WTC11 (cell line): ENCODE data around the gene ZNF556. TPM values are rescaled to one million over a fixed set of nuclear protein-coding genes. Genes with fewer than 3 reads are reported as not detected.

Experiments
- ATAC-seq: fragments of 200-7000 bp; cut with Tn5 transposase; 2 replicates; pipeline ENCODE4 v1.10.0; 2021; ENCODE audit warnings: mild to moderate bottlenecking, moderate library complexity
- CTCF ChIA-PET: fragments of 300-600 bp; sonication (Branson Sonifier 250); formaldehyde crosslinking; loops from one replicate; lab custom pipeline; 2021; ENCODE audit warnings: antibody characterized with exemption; lab: Charles Lee
- POLR2A ChIA-PET: fragments of 350-600 bp; sonication (Branson Sonifier 250); formaldehyde crosslinking; loops from one replicate; lab custom pipeline; 2021; ENCODE audit warnings: antibody characterized with exemption; lab: Charles Lee
- DNase-seq: peaks from one replicate; pipeline ENCODE4 v3.0.0; 2021; ENCODE audit warnings: low spot score
- H3K27ac Mint-ChIP-seq: 2 replicates; pipeline ENCODE4 v1.8.0; 2021; ENCODE audit warnings: mixed read lengths
- H3K27me3 Mint-ChIP-seq: 2 replicates; pipeline ENCODE4 v1.8.0; 2021; ENCODE audit warnings: low read depth, mild to moderate bottlenecking, moderate library complexity, mixed read lengths
- H3K36me3 Mint-ChIP-seq: 2 replicates; pipeline ENCODE4 v1.8.0; 2021; ENCODE audit warnings: mixed read lengths
- H3K4me1 Mint-ChIP-seq: 2 replicates; pipeline ENCODE4 v1.8.0; 2022; ENCODE audit warnings: mixed read lengths
- H3K4me3 Mint-ChIP-seq: 2 replicates; pipeline ENCODE4 v1.8.0; 2021; ENCODE audit warnings: mild to moderate bottlenecking, moderate library complexity, mixed read lengths
- H3K9me3 Mint-ChIP-seq: 2 replicates; pipeline ENCODE4 v1.8.0; 2021; ENCODE audit warnings: mixed read lengths
- ATF2 ChIP-seq: sonication (generic); formaldehyde crosslinking; IDR thresholded peaks from 2 replicates; pipeline ENCODE4 v1.8.1; 2022; ENCODE audit warnings: low read depth, missing genetic modification reagents, borderline replicate concordance
- ATF3 ChIP-seq: sonication (generic); formaldehyde crosslinking; conservative IDR thresholded peaks from 2 replicates; pipeline ENCODE4 v1.8.1; 2022; ENCODE audit warnings: mild to moderate bottlenecking, missing genetic modification reagents
- ELF4 ChIP-seq: sonication (generic); formaldehyde crosslinking; IDR thresholded peaks from 2 replicates; pipeline ENCODE4 v1.8.1; 2022; ENCODE audit warnings: low read depth, mild to moderate bottlenecking, moderate library complexity, missing genetic modification reagents
- ESRRA ChIP-seq: sonication (generic); formaldehyde crosslinking; IDR thresholded peaks from 2 replicates; pipeline ENCODE4 v1.8.1; 2022; ENCODE audit warnings: mild to moderate bottlenecking, missing genetic modification reagents, borderline replicate concordance
- FOXJ3 ChIP-seq: sonication (generic); formaldehyde crosslinking; IDR thresholded peaks from 2 replicates; pipeline ENCODE4 v1.9.0; 2021; ENCODE audit warnings: missing genetic modification reagents, mild to moderate bottlenecking, borderline replicate concordance
- FOXK1 ChIP-seq: sonication (generic); formaldehyde crosslinking; IDR thresholded peaks from 2 replicates; pipeline ENCODE4 v1.8.0; 2022; ENCODE audit warnings: mild to moderate bottlenecking, moderate library complexity, missing genetic modification reagents
- JUN ChIP-seq: sonication (generic); formaldehyde crosslinking; IDR thresholded peaks from 2 replicates; pipeline ENCODE4 v1.8.0; 2023; ENCODE audit warnings: mild to moderate bottlenecking, missing genetic modification reagents
- MYBL2 ChIP-seq: sonication (generic); formaldehyde crosslinking; IDR thresholded peaks from 2 replicates; pipeline ENCODE4 v1.8.1; 2023; ENCODE audit warnings: mild to moderate bottlenecking, moderate library complexity, missing genetic modification reagents
- SMAD3 ChIP-seq: sonication (generic); formaldehyde crosslinking; IDR thresholded peaks from 2 replicates; pipeline ENCODE4 v1.8.0; 2022; ENCODE audit warnings: missing genetic modification reagents, mild to moderate bottlenecking, borderline replicate concordance
- TEAD1 ChIP-seq: sonication (generic); formaldehyde crosslinking; IDR thresholded peaks from 2 replicates; pipeline ENCODE4 v1.8.0; 2022; ENCODE audit warnings: mild to moderate bottlenecking, missing genetic modification reagents
- ZBTB21 ChIP-seq: sonication (generic); formaldehyde crosslinking; IDR thresholded peaks from 2 replicates; pipeline ENCODE4 v1.8.1; 2023; ENCODE audit warnings: mild to moderate bottlenecking, missing genetic modification reagents, borderline replicate concordance
- ZNF232 ChIP-seq: sonication (generic); formaldehyde crosslinking; IDR thresholded peaks from 2 replicates; pipeline ENCODE4 v1.8.0; 2022; ENCODE audit warnings: mild to moderate bottlenecking, missing genetic modification reagents
- ZNF317 ChIP-seq: sonication (generic); formaldehyde crosslinking; IDR thresholded peaks from 2 replicates; pipeline ENCODE4 v1.8.1; 2023; ENCODE audit warnings: low read depth, mild to moderate bottlenecking, moderate library complexity, missing genetic modification reagents, borderline replicate concordance
- ZNF416 ChIP-seq: fragments of 250-450 bp; sonication (Bioruptor Pico); IDR thresholded peaks from 2 replicates; pipeline ENCODE4 v1.9.0; 2021; ENCODE audit warnings: mild to moderate bottlenecking, inconsistent platforms
- total RNA-seq: library from RNA; stranded (reverse); gene quantifications from 3 replicates; pipeline ENCODE4 v1.2.3, GENCODE V29; 2021
- TF ChIP-seq, protein P1 (sequence below): sonication (generic); formaldehyde crosslinking; IDR thresholded peaks from 2 replicates; pipeline ENCODE4 v1.8.1; 2022; ENCODE audit warnings: mild to moderate bottlenecking, moderate library complexity, missing genetic modification reagents
- TF ChIP-seq, protein P2 (sequence below): sonication (generic); formaldehyde crosslinking; IDR thresholded peaks from 2 replicates; pipeline ENCODE4 v1.8.0; 2023; ENCODE audit warnings: missing genetic modification reagents
- TF ChIP-seq, protein P3 (sequence below): sonication (generic); formaldehyde crosslinking; IDR thresholded peaks from 2 replicates; pipeline ENCODE4 v1.8.0; 2023; ENCODE audit warnings: mild to moderate bottlenecking, missing genetic modification reagents

ZNF556 gene
- total RNA-seq, 1 experiment from 2014 or later = 0.11 TPM

- peaks cover 14% of the 10 kb centered on the region for H3K4me1 Mint-ChIP-seq
- H3K36me3 Mint-ChIP-seq = peaks cover 14% of the 10 kb centered on the region
- peaks cover 12% of the 10 kb centered on the region for H3K9me3 Mint-ChIP-seq
- POLR2A ChIA-PET = no interaction called here
- no peak for DNase-seq
- no peak overlapping the region for H3K27ac Mint-ChIP-seq
- peaks cover 4% of the 10 kb centered on the region; the same call in 1 of the 2 replicates for H3K27me3 Mint-ChIP-seq
- TF ChIP-seq ZNF317 (CRISPR knock-in tag) = no peak
- TF ChIP-seq FOXK1 (CRISPR knock-in tag) = no peak
- no peak for TF ChIP-seq ATF3 (CRISPR knock-in tag)
- no peak for TF ChIP-seq ZNF232 (CRISPR knock-in tag)
- TF ChIP-seq, protein P1, sequence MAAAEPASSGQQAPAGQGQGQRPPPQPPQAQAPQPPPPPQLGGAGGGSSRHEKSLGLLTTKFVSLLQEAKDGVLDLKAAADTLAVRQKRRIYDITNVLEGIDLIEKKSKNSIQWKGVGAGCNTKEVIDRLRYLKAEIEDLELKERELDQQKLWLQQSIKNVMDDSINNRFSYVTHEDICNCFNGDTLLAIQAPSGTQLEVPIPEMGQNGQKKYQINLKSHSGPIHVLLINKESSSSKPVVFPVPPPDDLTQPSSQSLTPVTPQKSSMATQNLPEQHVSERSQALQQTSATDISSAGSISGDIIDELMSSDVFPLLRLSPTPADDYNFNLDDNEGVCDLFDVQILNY = no peak
- no peak for TF ChIP-seq SMAD3 (CRISPR knock-in tag)
- TF ChIP-seq ZNF416 = no peak
- TF ChIP-seq, protein P2, sequence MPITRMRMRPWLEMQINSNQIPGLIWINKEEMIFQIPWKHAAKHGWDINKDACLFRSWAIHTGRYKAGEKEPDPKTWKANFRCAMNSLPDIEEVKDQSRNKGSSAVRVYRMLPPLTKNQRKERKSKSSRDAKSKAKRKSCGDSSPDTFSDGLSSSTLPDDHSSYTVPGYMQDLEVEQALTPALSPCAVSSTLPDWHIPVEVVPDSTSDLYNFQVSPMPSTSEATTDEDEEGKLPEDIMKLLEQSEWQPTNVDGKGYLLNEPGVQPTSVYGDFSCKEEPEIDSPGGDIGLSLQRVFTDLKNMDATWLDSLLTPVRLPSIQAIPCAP (CRISPR knock-in tag) = no peak
- no peak for TF ChIP-seq TEAD1 (CRISPR knock-in tag)
- TF ChIP-seq ATF2 (CRISPR knock-in tag) = no peak
- TF ChIP-seq FOXJ3 (CRISPR knock-in tag) = no peak
- no peak for TF ChIP-seq ESRRA
- no peak for TF ChIP-seq JUN (CRISPR knock-in tag)
- TF ChIP-seq, protein P3, sequence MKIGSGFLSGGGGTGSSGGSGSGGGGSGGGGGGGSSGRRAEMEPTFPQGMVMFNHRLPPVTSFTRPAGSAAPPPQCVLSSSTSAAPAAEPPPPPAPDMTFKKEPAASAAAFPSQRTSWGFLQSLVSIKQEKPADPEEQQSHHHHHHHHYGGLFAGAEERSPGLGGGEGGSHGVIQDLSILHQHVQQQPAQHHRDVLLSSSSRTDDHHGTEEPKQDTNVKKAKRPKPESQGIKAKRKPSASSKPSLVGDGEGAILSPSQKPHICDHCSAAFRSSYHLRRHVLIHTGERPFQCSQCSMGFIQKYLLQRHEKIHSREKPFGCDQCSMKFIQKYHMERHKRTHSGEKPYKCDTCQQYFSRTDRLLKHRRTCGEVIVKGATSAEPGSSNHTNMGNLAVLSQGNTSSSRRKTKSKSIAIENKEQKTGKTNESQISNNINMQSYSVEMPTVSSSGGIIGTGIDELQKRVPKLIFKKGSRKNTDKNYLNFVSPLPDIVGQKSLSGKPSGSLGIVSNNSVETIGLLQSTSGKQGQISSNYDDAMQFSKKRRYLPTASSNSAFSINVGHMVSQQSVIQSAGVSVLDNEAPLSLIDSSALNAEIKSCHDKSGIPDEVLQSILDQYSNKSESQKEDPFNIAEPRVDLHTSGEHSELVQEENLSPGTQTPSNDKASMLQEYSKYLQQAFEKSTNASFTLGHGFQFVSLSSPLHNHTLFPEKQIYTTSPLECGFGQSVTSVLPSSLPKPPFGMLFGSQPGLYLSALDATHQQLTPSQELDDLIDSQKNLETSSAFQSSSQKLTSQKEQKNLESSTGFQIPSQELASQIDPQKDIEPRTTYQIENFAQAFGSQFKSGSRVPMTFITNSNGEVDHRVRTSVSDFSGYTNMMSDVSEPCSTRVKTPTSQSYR = no peak
- no peak for TF ChIP-seq ZBTB21 (CRISPR knock-in tag)
- no peak for TF ChIP-seq ELF4 (CRISPR knock-in tag)
- TF ChIP-seq MYBL2 = no peak
- TF ChIP-seq, all 79 proteins: peak for 0
- CTCF ChIA-PET = interaction anchor here (1.0 to 2.1 kb wide), 2 partner anchors 23 to 40 kb away, joined by 3 to 9 read pairs; no protein-coding TSS in a partner anchor
- no peak overlapping the region for H3K4me3 Mint-ChIP-seq
- no peak for ATAC-seq
These were observed 59.9 kb downstream of the ZNF556 start for GRCh38 chr19:2927032-2927430.

Other genes starting within 250 kb of the ZNF556 start
- 9.6 to 14.3 TPM (median 13.2 TPM) in 3 replicates for gene GNG7, start 164.6 kb upstream of the ZNF556 start, total RNA-seq
- 24.3 to 26.7 TPM (median 25.0 TPM) in 3 replicates for gene DIRAS1, start 146.0 kb upstream of the ZNF556 start, total RNA-seq
- 34.8 to 38.0 TPM (median 35.2 TPM) in 3 replicates for gene SLC39A3, start 127.3 kb upstream of the ZNF556 start, total RNA-seq
- gene SGTA, start 84.1 kb upstream of the ZNF556 start, total RNA-seq = 89.3 to 91.2 TPM (median 89.4 TPM) in 3 replicates
- 165 to 181 TPM (median 176 TPM) in 3 replicates for gene THOP1, start 81.8 kb upstream of the ZNF556 start, total RNA-seq
- 5.7 to 6.2 TPM (median 6.1 TPM) in 3 replicates for gene ZNF554, start 47.5 kb upstream of the ZNF556 start, total RNA-seq
- 6.6 to 7.2 TPM (median 6.6 TPM) in 3 replicates for gene ZNF555, start 25.9 kb upstream of the ZNF556 start, total RNA-seq
- gene ZNF57, start 33.6 kb downstream of the ZNF556 start, total RNA-seq = 6.7 to 8.9 TPM (median 6.8 TPM) in 3 replicates
- gene ZNF77, start 77.6 kb downstream of the ZNF556 start, total RNA-seq = 4.5 to 5.6 TPM (median 4.7 TPM) in 3 replicates
- gene TLE6, start 110.2 kb downstream of the ZNF556 start, total RNA-seq = 2.5 to 3.3 TPM (median 3.1 TPM) in 3 replicates
- 13.1 to 20.0 TPM (median 15.8 TPM) in 3 replicates for gene TLE2, start 161.9 kb downstream of the ZNF556 start, total RNA-seq
- gene TLE5, start 195.2 kb downstream of the ZNF556 start, total RNA-seq = 233 to 249 TPM (median 246 TPM) in 3 replicates
- 22.4 to 27.2 TPM (median 23.5 TPM) in 3 replicates for gene GNA11, start 227.0 kb downstream of the ZNF556 start, total RNA-seq